HFFc6 (cell line): ENCODE measurements around the gene ACD. TPM values are rescaled to one million over a fixed set of nuclear protein-coding genes. Genes with fewer than 3 reads are reported as not detected.
A peak's percentile ranks its signal among the peaks of the same experiment; 100 is the strongest.

Source experiments
- DNase-seq: peaks from one replicate; pipeline ENCODE4 v3.0.0-alpha.2; 2018
- H3K27ac Mint-ChIP-seq: 2 replicates; pipeline ENCODE4 v1.8.0; 2020; ENCODE audit warnings: mild to moderate bottlenecking, mixed read lengths
- H3K27me3 Mint-ChIP-seq: 2 replicates; pipeline ENCODE4 v1.8.0; 2021; ENCODE audit warnings: mild to moderate bottlenecking, moderate library complexity, mixed read lengths; ENCODE audit not compliant: insufficient read depth
- H3K36me3 Mint-ChIP-seq: 2 replicates; pipeline ENCODE4 v1.8.0; 2021; ENCODE audit warnings: low read depth, mixed read lengths
- H3K4me1 Mint-ChIP-seq: 2 replicates; pipeline ENCODE4 v1.8.0; 2020; ENCODE audit warnings: low read depth, mixed read lengths
- H3K4me3 Mint-ChIP-seq: 2 replicates; pipeline ENCODE4 v1.8.0; 2020; ENCODE audit warnings: mild to moderate bottlenecking, moderate library complexity, mixed read lengths
- H3K9me3 Mint-ChIP-seq: 2 replicates; pipeline ENCODE4 v1.8.0; 2020; ENCODE audit warnings: mild to moderate bottlenecking, mixed read lengths
- CTCF ChIP-seq: fragments of 200-600 bp; sonication (generic); IDR thresholded peaks from 2 replicates; pipeline ENCODE4 v1.5.0; 2021; ENCODE audit warnings: antibody characterized with exemption, mild to moderate bottlenecking
- total RNA-seq, 6 experiments: library from RNA; stranded (reverse); fragmentation: NEBNext Ultra II Directional; extraction: Animal tissue kit (Norgen Biotek cat#: 25700); gene quantifications; 2 replicates in 1 of 6; 3 replicates in 5 of 6; pipeline ENCODE4 v1.2.3, GENCODE V29; 2021

The ACD gene
- total RNA-seq, 6 experiments from 2014 or later = 18.0 to 25.8 (median 23.9) TPM

DNA sequence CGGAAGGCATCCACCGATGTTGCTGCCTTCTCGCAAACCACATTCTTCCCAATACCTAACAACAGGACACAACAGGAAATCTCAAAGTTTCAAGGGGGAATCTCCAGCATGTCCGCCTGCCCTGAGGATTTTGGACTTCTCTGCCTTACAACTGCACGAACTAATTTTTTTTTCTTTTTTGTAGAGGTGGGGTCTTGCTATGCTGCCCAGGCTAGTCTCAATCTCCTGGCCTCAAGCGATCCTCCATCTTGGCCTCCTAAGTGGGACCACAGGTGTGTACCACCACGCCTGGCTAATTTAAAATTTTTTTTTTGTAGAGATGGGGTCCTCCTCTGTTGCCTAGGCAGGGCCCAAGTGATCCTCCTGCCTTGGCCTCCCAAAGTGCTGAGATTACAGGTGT is 15.9 kb upstream of the ACD start:
- Mint-ChIP-seq H3K27ac (no peak overlapping the region), H3K4me1 (peaks cover 8% of the 10 kb centered on the region), H3K27me3 (no peaks in the 10 kb centered on the region), H3K9me3 (no peaks in the 10 kb centered on the region), H3K36me3 (no peaks in the 10 kb centered on the region), H3K4me3 (no peak overlapping the region)
- TF ChIP-seq CTCF = no peak
- no peak for DNase-seq

GRCh38 chr16:67675579-67675935 is 15.5 kb upstream of the ACD start:
- Mint-ChIP-seq H3K4me1 (peaks cover 8% of the 10 kb centered on the region), H3K27ac (no peak overlapping the region), H3K4me3 (no peak overlapping the region), H3K36me3 (no peaks in the 10 kb centered on the region), H3K9me3 (no peaks in the 10 kb centered on the region), H3K27me3 (no peaks in the 10 kb centered on the region)
- TF ChIP-seq CTCF = no peak
- DNase-seq = no peak

DNA sequence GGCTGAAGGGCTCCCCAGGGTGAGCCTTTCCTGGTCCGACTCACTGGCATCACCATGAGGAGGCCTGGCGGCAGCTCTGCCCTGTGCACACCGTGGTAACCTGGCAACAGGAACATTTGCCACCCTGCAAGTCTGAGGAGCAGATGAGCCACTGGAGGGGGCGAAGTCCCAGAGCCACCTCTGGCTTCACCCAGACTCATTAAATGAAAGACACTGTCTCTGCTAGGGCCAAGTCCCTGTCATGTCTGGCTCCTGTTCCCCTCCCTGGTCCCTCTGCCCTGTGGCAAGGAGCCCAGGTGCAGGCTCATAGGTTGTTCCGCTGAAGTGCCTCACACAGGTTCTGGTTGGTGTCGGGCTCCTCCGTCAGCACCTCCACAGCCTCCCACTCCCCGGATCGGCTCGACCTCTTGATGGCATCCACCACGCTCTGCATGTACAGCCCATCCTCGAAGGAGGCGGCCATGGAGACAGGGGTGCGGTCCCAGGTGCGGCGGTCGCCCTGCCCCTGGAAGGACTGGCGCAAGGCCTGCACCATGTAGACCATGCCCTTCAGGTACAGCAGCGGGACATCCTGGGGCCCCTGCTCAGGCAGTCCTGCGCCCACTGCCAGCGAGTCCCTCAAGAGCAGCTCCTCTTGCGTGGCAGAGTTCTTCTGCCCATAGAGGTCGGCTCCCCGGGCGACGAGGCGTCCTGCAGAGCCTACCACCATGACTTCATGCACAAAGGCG is 15.0 kb upstream of the ACD start:
- no peaks in the 10 kb centered on the region for H3K36me3 Mint-ChIP-seq
- no peak for DNase-seq
- H3K9me3 Mint-ChIP-seq = no peaks in the 10 kb centered on the region
- no peak overlapping the region for H3K27ac Mint-ChIP-seq
- H3K4me3 Mint-ChIP-seq = no peak overlapping the region
- no peak for TF ChIP-seq CTCF
- no peaks in the 10 kb centered on the region for H3K27me3 Mint-ChIP-seq
- peaks cover 8% of the 10 kb centered on the region for H3K4me1 Mint-ChIP-seq

DNA sequence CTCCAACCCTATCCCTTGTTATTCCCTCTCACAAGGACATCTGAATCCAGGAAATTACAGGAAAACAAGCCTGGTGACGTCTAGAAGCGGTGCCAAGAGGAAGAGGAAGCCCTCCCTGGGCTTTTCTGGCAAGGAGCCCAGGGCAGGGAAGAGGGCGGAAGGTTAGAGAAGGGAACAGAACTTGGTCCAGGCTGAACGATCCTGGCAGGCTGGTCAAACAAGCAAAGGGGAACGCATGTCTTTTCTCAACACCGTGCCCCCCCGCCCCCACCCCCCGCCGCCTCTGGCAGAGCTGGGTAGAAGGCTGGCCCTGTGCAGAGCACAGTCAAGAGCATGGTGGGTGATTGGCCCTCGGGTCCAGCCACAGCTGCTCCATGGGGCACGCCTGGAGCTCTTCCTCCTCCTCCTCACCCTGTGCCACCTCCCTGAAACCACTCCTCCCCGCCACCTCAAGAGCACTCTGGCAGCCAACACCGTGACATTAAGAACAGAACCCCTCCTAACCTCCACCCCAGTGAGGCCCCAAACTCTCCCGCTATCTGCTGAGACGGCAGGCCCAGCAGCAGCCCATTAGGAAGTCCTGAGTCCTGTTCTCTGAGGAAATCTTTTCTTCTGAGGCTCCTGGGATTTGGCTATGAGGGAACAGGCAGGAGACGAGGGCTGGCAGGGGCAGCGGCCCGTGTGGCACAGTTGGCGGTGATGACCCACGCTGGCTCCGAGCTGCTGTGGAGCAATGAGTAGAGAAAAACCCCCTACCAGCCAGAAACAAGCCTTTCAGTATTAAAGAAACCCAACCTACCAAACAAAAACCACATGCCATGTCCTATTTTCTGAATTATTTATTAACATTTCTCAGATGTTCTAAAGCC is 13.9 kb upstream of the ACD start:
- peaks cover 8% of the 10 kb centered on the region for H3K4me1 Mint-ChIP-seq
- H3K27ac Mint-ChIP-seq = no peak overlapping the region
- no peak for TF ChIP-seq CTCF
- H3K36me3 Mint-ChIP-seq = no peaks in the 10 kb centered on the region
- no peaks in the 10 kb centered on the region for H3K9me3 Mint-ChIP-seq
- no peak overlapping the region for H3K4me3 Mint-ChIP-seq
- no peak for DNase-seq
- no peaks in the 10 kb centered on the region; the same call in 1 of the 2 replicates for H3K27me3 Mint-ChIP-seq

GRCh38 chr16:67672739-67673662 is 12.9 kb upstream of the ACD start:
- no peaks in the 10 kb centered on the region for H3K9me3 Mint-ChIP-seq
- no peak overlapping the region for H3K27ac Mint-ChIP-seq
- no peak overlapping the region for H3K4me3 Mint-ChIP-seq
- H3K4me1 Mint-ChIP-seq = peaks cover 8% of the 10 kb centered on the region
- H3K27me3 Mint-ChIP-seq = peaks cover 5% of the 10 kb centered on the region; the same call in 1 of the 2 replicates
- DNase-seq = peak; percentile 52
- H3K36me3 Mint-ChIP-seq = no peaks in the 10 kb centered on the region
- TF ChIP-seq CTCF = peak; percentile 84
